GM18505 (cell line): Measurements from ENCODE around the gene DTL.

Source experiments
- ATAC-seq: cut with Tn5 transposase; IDR thresholded peaks from one replicate; pipeline ENCODE4 v1.9.1; 2021; ENCODE audit not compliant: unreplicated experiment
- POLR2A ChIP-seq: IDR thresholded peaks from 4 replicates; pipeline ENCODE4 v1.6.1; 2011; ENCODE audit warnings: borderline replicate concordance; ENCODE audit not compliant: insufficient read depth, insufficient read length; ENCODE audit errors: extremely low read depth

DTL gene

DNA sequence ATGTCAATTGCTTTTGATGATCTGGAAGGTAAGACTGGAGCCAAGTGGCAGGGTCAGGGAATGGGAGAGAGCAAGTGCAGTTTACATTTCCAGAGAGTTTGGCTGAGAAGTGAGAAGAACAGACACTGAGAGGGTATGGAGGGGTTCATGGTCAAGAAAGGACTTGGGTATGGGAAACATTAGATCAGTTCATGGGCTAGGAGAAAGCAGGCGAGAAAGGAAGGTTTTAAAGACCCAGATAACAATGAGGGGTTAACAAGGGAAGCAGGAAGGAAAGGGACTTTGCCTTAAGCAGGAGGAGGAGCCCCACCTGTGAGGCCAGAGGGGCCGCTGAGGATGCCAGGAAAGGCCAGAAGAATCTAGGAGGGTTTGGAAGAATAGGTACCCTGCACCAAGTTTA lies 78.2 kb downstream of the DTL start:
- no peak for TF ChIP-seq POLR2A
- ATAC-seq = no peak

DNA sequence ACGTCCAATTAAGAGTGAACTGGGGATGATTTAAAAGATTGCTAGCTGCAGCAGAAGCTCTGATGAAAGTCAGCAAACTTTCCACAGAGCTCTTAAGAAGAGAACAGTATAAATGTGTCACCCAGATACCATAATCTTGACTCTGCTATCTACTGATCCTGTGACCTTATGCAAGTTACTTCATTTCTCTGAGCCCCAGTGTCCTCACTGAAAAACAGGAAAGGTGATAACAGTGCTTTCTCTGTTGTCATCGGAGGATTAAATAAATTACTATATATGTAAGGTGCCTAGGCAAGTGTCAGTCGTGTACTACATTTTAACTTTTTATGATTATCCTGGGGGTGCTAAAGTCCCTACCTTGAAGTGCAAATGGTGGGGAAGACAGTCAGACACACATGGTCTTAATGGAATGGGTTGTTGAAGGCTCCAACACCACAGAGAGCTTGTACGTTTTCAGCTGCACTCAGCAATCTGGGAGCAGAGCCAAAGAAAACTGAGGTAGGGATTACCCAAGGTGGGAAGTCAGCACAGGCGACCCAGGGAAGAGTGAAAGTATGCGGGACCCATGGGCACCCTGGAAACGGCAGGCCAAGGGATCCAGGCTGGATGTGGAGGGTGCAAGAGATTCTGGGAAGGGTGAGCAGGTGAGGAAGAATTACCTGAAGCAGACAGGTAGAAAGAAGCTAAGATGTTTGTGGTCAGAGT lies 82.8 kb downstream of the DTL start:
- no peak for ATAC-seq
- TF ChIP-seq POLR2A = no peak

DNA sequence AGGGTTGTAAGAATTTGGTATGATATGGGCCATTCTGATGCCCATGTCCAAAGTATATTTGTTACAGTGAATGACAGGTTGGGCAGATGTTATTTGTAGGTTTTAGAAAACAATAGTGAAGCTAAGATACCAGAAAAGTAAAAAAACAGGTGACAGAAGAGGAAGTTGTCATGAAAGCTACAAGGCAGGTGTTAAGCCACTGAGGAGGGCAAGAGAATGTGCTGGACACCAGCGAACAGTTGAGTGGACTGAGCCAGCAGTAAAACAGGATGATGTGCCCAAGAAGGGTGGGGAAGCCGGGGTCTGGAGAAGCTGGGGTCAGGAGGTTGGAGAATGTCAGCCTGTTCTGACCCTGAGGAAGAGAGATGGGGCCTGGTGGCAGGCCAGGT lies 83.3 kb downstream of the DTL start:
- TF ChIP-seq POLR2A = no peak
- no peak for ATAC-seq

DNA sequence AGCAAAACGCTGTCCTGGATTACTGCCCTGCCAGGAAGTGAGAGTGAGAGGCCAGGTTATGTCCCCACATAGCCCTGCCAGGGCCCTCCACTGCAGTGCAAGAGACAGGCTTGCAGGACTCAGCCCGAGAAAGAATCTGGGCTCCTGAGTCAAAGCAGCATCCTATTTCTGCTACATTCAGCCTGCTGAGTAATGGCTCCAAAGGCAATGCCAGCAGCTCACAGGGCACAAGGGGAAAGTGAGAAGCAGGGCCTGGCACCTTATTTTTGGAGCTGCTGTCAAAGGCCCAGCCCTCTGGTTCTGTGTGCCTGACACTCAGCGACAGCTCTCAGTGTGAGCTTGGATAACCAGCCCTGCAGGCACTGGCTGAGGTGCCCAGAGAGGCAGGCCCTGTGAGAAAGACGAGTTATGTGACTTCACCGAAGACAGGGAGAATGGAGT lies 83.9 kb downstream of the DTL start:
- no peak for TF ChIP-seq POLR2A
- no peak for ATAC-seq

DNA sequence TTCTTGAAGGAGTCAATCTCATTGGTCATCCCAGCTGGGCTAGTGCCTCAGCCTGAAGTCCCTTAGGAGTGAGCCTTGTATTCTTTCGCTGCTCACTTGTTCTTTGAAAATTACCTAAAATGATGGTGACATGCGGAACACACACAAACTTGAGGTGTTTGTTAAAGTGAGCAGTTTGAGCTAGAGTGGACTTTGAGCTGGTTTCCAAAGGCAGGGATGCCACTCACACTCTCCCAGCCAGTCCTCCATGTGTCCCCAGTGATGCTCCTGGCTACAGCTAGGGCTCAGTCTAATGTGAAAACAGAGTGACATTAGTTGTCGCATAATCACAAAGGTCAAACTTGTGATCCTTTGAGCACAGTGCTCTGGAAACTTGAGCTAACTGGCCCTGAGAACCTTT lies 84.3 kb downstream of the DTL start:
- no peak for TF ChIP-seq POLR2A

DNA sequence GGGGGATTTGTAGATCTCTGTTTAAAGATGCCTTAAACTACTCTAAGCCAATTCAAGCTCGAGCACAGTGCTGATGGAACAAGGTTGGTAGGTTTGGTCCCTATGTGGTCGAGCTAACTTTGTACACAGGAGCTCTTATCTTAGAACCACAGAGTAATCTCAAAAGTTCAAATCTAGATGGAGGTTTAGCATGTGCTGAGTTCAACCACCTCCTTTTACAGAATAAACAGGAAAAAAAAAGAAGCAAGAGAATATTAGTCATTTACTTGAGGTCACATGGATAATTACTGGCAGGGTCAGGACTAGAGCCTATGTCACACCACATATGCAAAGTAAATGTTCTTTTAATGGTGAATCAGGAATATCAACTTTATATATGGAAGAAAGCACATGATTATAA lies 86.2 kb downstream of the DTL start:
- TF ChIP-seq POLR2A = no peak
- no peak for ATAC-seq

More for the DNA sequence above, 84.3 kb downstream of the DTL start:
- no peak for ATAC-seq

DNA sequence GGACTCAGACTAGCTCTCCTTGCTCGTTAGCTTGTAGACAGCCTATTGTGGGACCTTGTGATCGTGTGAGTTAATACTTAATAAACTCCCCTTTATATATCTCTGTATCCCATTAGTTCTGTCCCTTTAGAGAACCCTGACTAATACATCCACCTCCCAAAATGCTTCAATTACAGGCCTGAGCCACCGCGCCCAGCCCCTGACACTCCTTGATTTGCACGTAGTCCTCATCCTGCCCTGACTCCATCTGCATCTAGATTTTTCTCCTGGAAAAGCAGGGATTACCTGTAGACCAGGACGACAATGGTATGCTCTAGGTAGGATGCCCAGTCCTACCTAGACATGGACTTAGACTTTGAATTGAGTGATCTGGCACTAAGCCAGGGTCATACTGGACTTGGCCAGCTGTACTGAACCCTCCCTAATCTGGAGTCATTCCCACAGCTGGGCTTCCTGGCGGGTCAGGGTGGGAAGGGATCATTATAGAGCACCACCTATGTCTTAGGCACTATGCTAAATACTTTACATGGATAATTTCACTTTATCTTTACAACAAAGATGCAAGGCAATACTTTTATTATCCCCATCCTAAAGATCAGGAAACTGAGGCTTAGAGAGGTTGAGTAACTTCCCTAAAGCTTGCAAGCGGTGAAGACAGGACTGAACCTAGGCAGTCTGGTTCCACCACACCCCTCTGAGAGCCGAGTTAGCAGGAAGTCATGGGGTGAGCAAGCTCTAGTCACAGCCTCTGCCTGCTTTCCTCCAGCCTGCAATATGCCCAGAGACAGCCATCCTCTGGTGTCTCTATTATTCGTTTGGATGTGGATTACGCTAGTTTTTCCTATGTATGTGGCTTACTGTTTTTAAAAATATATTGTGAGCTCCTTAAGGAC lies 89.4 kb downstream of the DTL start:
- no peak for ATAC-seq
- TF ChIP-seq POLR2A = no peak

DNA sequence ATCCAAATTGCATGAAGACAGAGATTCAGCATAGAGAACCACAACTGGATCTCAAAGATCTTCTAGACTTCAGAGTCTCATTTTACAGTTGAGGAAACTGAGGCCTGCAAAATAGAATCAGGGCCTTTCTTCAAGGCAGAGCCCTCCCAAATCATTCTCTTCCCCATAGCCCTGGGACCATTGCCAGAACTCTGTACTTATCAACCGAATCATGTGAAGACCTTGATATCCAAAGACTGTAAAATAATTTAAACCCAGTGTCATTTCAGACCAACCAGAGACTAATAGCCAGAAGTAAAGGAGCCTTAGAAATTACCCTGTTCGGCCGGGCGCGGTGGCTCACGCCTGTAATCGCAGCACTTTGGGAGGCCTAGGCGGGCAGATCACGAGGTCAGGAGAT lies 90.1 kb downstream of the DTL start:
- no peak for ATAC-seq
- TF ChIP-seq POLR2A = no peak

DNA sequence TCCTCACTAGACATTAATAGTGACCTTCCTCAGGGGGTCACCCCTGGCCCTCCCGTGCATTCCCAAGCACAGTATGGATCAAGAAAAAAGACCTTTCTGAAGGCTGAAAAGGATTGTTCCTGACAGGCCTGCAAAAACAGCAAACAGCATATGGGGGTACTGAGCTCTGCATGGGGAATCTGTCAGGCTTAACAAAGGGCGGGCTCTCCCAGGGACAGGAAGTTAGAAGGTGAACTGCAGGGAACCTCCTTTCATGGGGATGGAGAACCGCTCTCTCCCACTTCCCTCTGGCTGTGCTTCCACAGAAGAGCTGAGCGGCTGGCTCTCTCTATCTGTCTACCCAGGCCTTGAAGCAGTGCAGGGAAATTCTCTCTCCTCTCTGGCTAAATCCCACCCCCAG lies 91.7 kb downstream of the DTL start:
- TF ChIP-seq POLR2A = no peak
- ATAC-seq = no peak

DNA sequence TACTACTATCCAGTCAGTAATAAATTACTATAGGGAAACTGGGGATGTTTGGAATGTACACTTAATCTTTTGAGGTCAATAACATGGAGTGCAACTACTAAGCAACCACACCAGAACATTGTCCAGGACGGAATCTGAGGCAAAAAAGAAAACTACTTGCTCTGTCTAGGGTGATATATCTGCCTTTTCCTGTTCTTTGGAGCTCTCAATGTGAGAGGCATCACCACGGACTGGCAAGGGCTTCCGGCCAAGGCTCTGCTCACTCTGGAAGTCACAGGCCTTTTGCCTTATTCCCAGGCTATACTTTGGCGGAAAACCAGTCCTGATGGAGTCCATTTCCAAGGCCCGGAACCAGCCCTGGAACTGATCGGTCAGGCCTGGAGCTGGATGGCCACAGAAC lies 94.2 kb downstream of the DTL start:
- TF ChIP-seq POLR2A = no peak

DNA sequence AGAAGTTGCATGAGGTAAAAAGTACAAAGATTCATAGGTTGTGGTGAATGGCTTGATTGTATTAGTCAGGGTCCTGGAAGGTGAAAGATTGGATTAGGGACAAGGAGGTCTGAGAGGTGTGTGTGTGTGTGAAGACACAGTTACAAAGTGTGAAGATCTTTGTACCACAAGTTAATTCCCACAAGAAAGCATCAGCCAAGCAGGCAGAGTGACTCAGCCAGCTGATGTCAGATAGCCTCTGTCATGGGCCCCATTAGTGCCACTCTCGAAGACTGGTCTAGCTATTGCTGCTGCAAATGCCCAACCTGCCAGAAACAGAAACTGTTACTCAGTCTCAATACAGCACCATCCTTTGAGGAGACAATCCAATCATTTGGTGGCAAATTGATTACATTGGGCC lies 96.5 kb downstream of the DTL start:
- no peak for ATAC-seq

More for the DNA sequence above, 94.2 kb downstream of the DTL start:
- ATAC-seq = no peak

DNA sequence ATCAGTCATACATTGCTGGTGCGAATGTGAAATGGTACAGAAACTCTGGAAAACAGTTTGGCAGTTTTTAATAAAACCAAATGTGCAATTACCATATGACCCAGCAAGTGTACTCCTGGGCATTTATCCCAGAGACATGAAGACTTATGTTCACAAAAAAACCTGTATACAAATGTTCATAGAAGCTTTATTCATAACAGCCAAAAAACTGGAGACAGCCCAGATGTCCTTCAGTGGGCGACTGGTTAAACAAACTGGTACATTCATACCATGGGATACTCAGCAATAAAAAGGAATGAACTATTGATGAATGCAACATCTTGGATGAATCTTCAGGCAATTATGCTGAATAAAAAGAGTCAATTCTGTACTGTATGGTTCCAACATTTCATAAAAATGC lies 97.8 kb downstream of the DTL start:
- no peak for ATAC-seq
- TF ChIP-seq POLR2A = no peak

More for the DNA sequence above, 96.5 kb downstream of the DTL start:
- no peak for TF ChIP-seq POLR2A

DNA sequence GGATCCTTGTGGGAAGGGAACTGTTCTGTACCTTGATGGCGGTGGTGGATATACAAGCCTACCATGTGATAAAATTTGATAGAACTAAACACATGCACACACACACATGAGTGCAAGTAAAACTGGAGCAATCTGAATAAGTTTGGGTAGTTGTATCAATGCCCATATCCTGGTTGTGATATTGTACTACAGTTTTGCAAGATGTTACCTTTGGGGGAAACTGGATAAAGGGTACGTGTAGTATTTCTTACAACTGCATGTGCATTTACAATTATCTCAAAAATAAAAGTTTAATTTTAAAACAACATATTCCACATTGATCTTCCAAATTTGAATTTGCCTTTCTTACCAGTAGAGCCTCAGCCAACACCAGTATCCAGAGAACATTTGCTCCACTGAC lies 99.6 kb downstream of the DTL start:
- no peak for ATAC-seq
- TF ChIP-seq POLR2A = no peak

DNA sequence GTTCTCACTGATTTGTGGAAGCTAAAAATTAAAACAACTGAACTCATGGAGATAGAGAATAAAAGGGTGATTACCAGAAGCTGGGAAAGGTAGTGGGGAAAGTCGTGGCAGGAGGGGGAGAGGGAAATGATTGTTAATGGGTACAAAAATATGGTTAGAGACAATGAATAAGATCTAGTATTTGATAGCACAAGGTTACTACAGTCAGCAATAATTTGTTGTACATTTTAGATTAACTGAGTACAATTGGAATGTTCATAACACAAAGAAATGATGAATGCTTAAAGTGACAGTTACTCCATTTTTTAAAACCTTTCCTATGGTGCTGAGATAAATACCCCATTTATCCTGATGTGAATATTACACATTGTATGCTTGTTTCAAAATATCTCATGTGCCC lies 102.3 kb downstream of the DTL start:
- no peak for TF ChIP-seq POLR2A
- no peak for ATAC-seq
